Sigmoid colon (tissue), 7 donors: ENCODE data around the gene FIG4. TPM values are rescaled to one million over a fixed set of nuclear protein-coding genes. Genes with fewer than 3 reads are reported as not detected.
"Not testable (repeated sequence)": the region's sequence is repeated elsewhere in the genome, so short reads cannot be mapped to it uniquely, and the experiment has no call there.

Source experiments
- DNase-seq: peaks from one replicate; pipeline ENCODE4 v3.0.0-alpha.2; 2019
- H3K27ac ChIP-seq, 4 donors: fragments of 200-600 bp; sonication (generic); one replicate each; pipeline ENCODE4 v1.5.1; 2016 to 2019; ENCODE audit warnings: mild to moderate bottlenecking in 1 of 4
- H3K27me3 ChIP-seq, 3 donors: fragments of 200-600 bp; sonication (generic); one replicate each; pipeline ENCODE4 v1.5.1; 2019; ENCODE audit warnings: mild to moderate bottlenecking in 1 of 3
- H3K36me3 ChIP-seq, 4 donors: fragments of 200-600 bp; sonication (generic); one replicate each; pipeline ENCODE4 v1.5.1; 2016 to 2019
- H3K4me1 ChIP-seq, 4 donors: fragments of 200-600 bp; sonication (generic); one replicate each; pipeline ENCODE4 v1.5.1; 2017 to 2019
- H3K4me3 ChIP-seq, 4 donors: fragments of 200-600 bp; sonication (generic); one replicate each; pipeline ENCODE4 v1.5.1; 2017 to 2019; ENCODE audit warnings: mild to moderate bottlenecking in 2 of 4, moderate library complexity in 1 of 4
- H3K9me3 ChIP-seq, 4 donors: fragments of 200-600 bp in 3 of 4; sonication (generic) in 3 of 4; one replicate each; pipeline versions ENCODE4 v1.5.1 to v1.6.1; 2013 to 2019
- CTCF ChIP-seq, 4 experiments: fragments of 450-650 bp in 3 of 4; fragments of 200-600 bp in 1 of 4; IDR thresholded peaks; one replicate each; pipeline ENCODE4 v1.5.1; 2016 to 2019; ENCODE audit warnings: antibody characterized with exemption in 4 of 4, mild to moderate bottlenecking in 3 of 4, moderate library complexity in 2 of 4
- EP300 ChIP-seq, 4 donors: sonication (generic); formaldehyde crosslinking; IDR thresholded peaks; one replicate each; pipeline ENCODE4 v1.6.1; 2017; ENCODE audit warnings: antibody characterized with exemption in 4 of 4
- POLR2A ChIP-seq, 2 donors: fragments of 450-650 bp; IDR thresholded peaks; one replicate each; pipeline ENCODE4 v1.6.1; 2016; ENCODE audit warnings: antibody characterized with exemption in 2 of 2, mild to moderate bottlenecking in 2 of 2, moderate library complexity in 2 of 2
- POLR2AphosphoS5 ChIP-seq, 4 donors: sonication (generic); formaldehyde crosslinking; IDR thresholded peaks; one replicate each; pipeline ENCODE4 v1.6.1; 2017; ENCODE audit warnings: antibody characterized with exemption in 4 of 4
- WGBS, 2 donors: extraction: QIAGEN DNeasy Blood & Tissue Kit; methylation state at CpG; one replicate each; pipeline ENCODE4 v1.1.7; 2013; 5-methylcytosine and 5-hydroxymethylcytosine counted together
- intact Hi-C: fragments of 100-400 bp; cut with DNase I; formaldehyde crosslinking; loops from one replicate; pipeline ENCODE4 v1.15.1; 2023
- polyA plus RNA-seq, 3 donors: library from polyadenylated mRNA; stranded (reverse); fragments of 200-250 nt; gene quantifications; one replicate each; pipeline ENCODE4 v1.2.3, GENCODE V29; 2013
- total RNA-seq, 4 donors: library from RNA; depleted of rRNA; stranded (reverse); fragments of >200 nt; gene quantifications; one replicate each; pipeline ENCODE4 v1.1.0, GENCODE V29; 2016
- donor health status: healthy with polysubstance abuse.
- donor health status: Bipolar disorder and iron deficiency.
- donor health status: healthy.

FIG4 gene
- total and polyA plus RNA-seq, 7 donors: 9.8 to 24.1 (median 11.9) TPM

- Histone ChIP-seq H3K36me3 (peaks cover 0 to 18% (median 4%) of the 10 kb centered on the region in 4 donors), H3K27ac (no peak overlapping the region), H3K4me1 (no peaks in the 10 kb centered on the region), H3K4me3 (no peak overlapping the region), H3K27me3 (no peaks in the 10 kb centered on the region), H3K9me3 (no peaks in the 10 kb centered on the region)
- intact Hi-C loops: no loop called here
- TF ChIP-seq EP300 (IDR thresholded peaks at IDR 0.05) (no peak), POLR2A (IDR thresholded peaks at IDR 0.05) (no peak), POLR2AphosphoS5 (IDR thresholded peaks at IDR 0.05) (no peak), CTCF (IDR thresholded peaks at IDR 0.05) (no peak)
- 92 to 93% methylated on average over 2 of the region's 2 CpGs for WGBS, 2 donors
- no peak for DNase-seq
These were observed 130.3 kb downstream of the FIG4 start for GRCh38 chr6:109821428-109821827.

- no peak overlapping the region for H3K27ac ChIP-seq
- no peak for DNase-seq
- peaks cover 0 to 26% (median 4%) of the 10 kb centered on the region in 4 donors for H3K36me3 ChIP-seq
- intact Hi-C loops: no loop called here
- no peak overlapping the region for H3K4me3 ChIP-seq
- no peaks in the 10 kb centered on the region for H3K4me1 ChIP-seq
- TF ChIP-seq EP300 (IDR thresholded peaks at IDR 0.05): no peak
- no peak for TF ChIP-seq POLR2AphosphoS5 (IDR thresholded peaks at IDR 0.05)
- no peak for TF ChIP-seq CTCF (IDR thresholded peaks at IDR 0.05)
- TF ChIP-seq POLR2A (IDR thresholded peaks at IDR 0.05): no peak
- H3K27me3 ChIP-seq: no peaks in the 10 kb centered on the region
- 88 to 90% methylated on average over 6 of the region's 6 CpGs for WGBS, 2 donors
- H3K9me3 ChIP-seq: no peaks in the 10 kb centered on the region
These were observed 133.0 kb downstream of the FIG4 start for GRCh38 chr6:109824105-109824504.

DNA sequence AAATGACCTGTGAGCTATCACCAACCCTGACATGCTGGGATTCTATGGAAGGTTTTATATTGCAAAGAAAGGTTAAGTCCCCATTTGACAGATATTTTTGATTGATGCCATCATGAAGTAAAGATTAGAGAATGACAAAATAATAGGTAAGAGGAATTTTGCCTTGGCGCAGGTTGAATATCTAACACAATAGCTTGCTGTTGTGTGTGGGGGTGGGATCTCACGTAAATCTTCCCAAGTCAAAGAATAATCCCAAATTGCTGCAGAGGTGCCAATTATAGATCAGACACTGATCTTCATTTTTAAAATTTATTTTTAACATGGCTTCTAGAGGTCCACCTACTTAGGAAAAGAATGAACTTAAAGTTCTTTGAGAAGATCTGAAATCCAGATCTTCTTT, 135.5 kb downstream of the FIG4 start:
- 97 to 98% methylated on average over 2 of the region's 2 CpGs for WGBS, 2 donors
- Histone ChIP-seq H3K27ac (no peak overlapping the region), H3K4me3 (no peak overlapping the region), H3K4me1 (no peaks in the 10 kb centered on the region), H3K9me3 (peaks cover 0 to 5% (median 0%) of the 10 kb centered on the region in 4 donors), H3K27me3 (no peaks in the 10 kb centered on the region), H3K36me3 (peaks cover 0 to 26% (median 4%) of the 10 kb centered on the region in 4 donors)
- TF ChIP-seq CTCF (IDR thresholded peaks at IDR 0.05) (no peak), POLR2A (IDR thresholded peaks at IDR 0.05) (no peak), POLR2AphosphoS5 (IDR thresholded peaks at IDR 0.05) (no peak), EP300 (IDR thresholded peaks at IDR 0.05) (no peak)
- no peak for DNase-seq
- intact Hi-C loops: no loop called here

GRCh38 chr6:109831352-109831751, 140.3 kb downstream of the FIG4 start:
- H3K27me3 ChIP-seq, intact Hi-C loops, H3K4me3 ChIP-seq, H3K27ac ChIP-seq, DNase-seq, H3K36me3 ChIP-seq, H3K9me3 ChIP-seq: not testable (repeated sequence)
- peaks cover 0 to 11% (median 4%) of the 10 kb centered on the region in 4 donors for H3K4me1 ChIP-seq

- H3K9me3 ChIP-seq: peaks cover 0 to 5% (median 0%) of the 10 kb centered on the region in 4 donors
- intact Hi-C loops: no loop called here
- H3K27me3 ChIP-seq: no peaks in the 10 kb centered on the region
- no peak for DNase-seq
- H3K4me3 ChIP-seq: no peak overlapping the region
- TF ChIP-seq EP300 (IDR thresholded peaks at IDR 0.05) (no peak), POLR2AphosphoS5 (IDR thresholded peaks at IDR 0.05) (no peak), POLR2A (IDR thresholded peaks at IDR 0.05) (no peak), CTCF (IDR thresholded peaks at IDR 0.05) (no peak)
- H3K36me3 ChIP-seq: no peaks in the 10 kb centered on the region
- no peak overlapping the region for H3K27ac ChIP-seq
- 16 to 47% methylated on average over 3 of the region's 3 CpGs for WGBS, 2 donors
- peaks cover 0 to 11% (median 4%) of the 10 kb centered on the region in 4 donors for H3K4me1 ChIP-seq
These were observed 143.0 kb downstream of the FIG4 start for GRCh38 chr6:109834131-109834530.
